Activated naive CD4-positive, alpha-beta T cell treated with anti-CD3 and anti-CD28 coated beads for 36 hours (primary cell): ENCODE results near the gene DNAJB12. TPM values are rescaled to one million over a fixed set of nuclear protein-coding genes. Genes with fewer than 3 reads are reported as not detected.
"Not testable (repeated sequence)": the region's sequence is repeated elsewhere in the genome, so short reads cannot be mapped to it uniquely, and the experiment has no call there.

Source experiments
- CTCF ChIA-PET: fragments of 350-600 bp; sonication (Branson Sonifier 250); formaldehyde crosslinking; loops from one replicate; lab custom pipeline; 2021; ENCODE audit warnings: antibody characterized with exemption; lab: Charles Lee
- DNase-seq: peaks from one replicate; pipeline ENCODE4 v3.0.0-alpha.2; 2020
- H3K27ac Mint-ChIP-seq: one replicate; pipeline ENCODE4 v1.8.0; 2021; ENCODE audit warnings: mild to moderate bottlenecking, mixed read lengths
- H3K27me3 Mint-ChIP-seq: one replicate; pipeline ENCODE4 v1.8.0; 2021; ENCODE audit warnings: low read depth, mixed read lengths
- H3K36me3 Mint-ChIP-seq: one replicate; pipeline ENCODE4 v1.8.0; 2021; ENCODE audit warnings: low read depth, mixed read lengths
- H3K4me1 Mint-ChIP-seq: one replicate; pipeline ENCODE4 v1.8.0; 2021; ENCODE audit warnings: low read depth, mixed read lengths
- H3K4me3 Mint-ChIP-seq: one replicate; pipeline ENCODE4 v1.8.0; 2021; ENCODE audit warnings: mild to moderate bottlenecking, moderate library complexity, mixed read lengths
- H3K9me3 Mint-ChIP-seq: one replicate; pipeline ENCODE4 v1.8.0; 2021; ENCODE audit warnings: mixed read lengths
- intact Hi-C: fragments of 100-400 bp; cut with micrococcal nuclease; formaldehyde crosslinking; loops from one replicate; pipeline ENCODE4 v1.15.1; 2023
- total RNA-seq, 2 experiments: library from RNA; stranded (reverse); gene quantifications; one replicate each; pipeline ENCODE4 v1.2.3, GENCODE V29; 2021

Gene DNAJB12
- total RNA-seq, 2 experiments from 2014 or later = 13.7 to 14.1 TPM

DNA sequence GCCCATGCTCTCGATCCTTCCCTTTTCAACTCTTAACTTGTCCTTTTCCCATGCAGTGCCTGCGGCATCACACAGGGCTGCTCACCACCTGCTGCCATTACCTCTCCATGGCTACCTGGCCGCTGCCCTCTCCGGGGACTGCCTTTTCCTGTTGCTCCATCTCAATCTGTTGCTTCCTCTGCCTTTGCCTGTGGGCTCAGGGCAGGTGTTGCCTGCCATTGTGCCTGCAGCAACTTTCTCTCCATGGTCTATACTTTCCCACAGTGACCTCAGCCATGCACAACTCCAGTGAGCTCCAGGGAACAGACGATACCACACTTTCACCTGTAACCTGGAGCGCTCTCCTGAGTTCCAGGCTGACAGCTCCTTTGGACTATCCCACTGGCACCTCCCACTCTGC lies 3.2 kb downstream of the DNAJB12 start:
- Mint-ChIP-seq H3K9me3 (no peaks in the 10 kb centered on the region), H3K4me3 (no peak overlapping the region), H3K27ac (no peak overlapping the region), H3K4me1 (peaks cover 37% of the 10 kb centered on the region), H3K36me3 (peaks cover 9% of the 10 kb centered on the region), H3K27me3 (no peaks in the 10 kb centered on the region)
- no peak for DNase-seq
- intact Hi-C loops = no loop called here
- CTCF ChIA-PET = interaction anchor here (0.5 to 5.6 kb wide), 3 partner anchors 14 to 303 kb away, joined by 3 to 20 read pairs (median 4); no protein-coding TSS in a partner anchor

DNA sequence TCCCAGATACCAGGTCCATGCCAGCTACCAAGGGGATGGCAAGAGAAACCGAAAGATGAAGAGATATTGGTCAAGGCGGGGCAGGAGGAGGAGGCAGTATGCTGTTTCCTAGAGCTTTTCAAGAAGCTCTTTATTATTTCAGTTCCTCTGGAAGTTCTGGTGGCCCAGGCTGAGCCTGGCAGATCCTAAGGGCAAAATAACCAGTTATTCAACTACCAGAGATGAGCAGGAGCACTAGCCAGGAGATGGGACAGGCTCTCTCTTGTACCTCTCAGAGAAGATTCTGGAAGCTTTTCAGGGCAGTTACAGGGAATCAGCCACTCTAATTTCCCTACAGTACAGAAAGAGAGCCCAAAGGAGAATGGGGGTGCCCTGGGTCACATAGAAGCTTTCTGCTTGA lies 5.3 kb downstream of the DNAJB12 start:
- Mint-ChIP-seq H3K36me3 (peaks cover 11% of the 10 kb centered on the region), H3K4me1 (peaks cover 35% of the 10 kb centered on the region), H3K27ac (no peak overlapping the region), H3K4me3 (no peak overlapping the region), H3K9me3 (no peaks in the 10 kb centered on the region), H3K27me3 (no peaks in the 10 kb centered on the region)
- DNase-seq = no peak
- CTCF ChIA-PET = interaction anchor here (1.3 to 5.6 kb wide), 4 partner anchors 8 to 15 kb away, joined by 4 to 20 read pairs (median 6); no protein-coding TSS in a partner anchor
- intact Hi-C loops = no loop called here

DNA sequence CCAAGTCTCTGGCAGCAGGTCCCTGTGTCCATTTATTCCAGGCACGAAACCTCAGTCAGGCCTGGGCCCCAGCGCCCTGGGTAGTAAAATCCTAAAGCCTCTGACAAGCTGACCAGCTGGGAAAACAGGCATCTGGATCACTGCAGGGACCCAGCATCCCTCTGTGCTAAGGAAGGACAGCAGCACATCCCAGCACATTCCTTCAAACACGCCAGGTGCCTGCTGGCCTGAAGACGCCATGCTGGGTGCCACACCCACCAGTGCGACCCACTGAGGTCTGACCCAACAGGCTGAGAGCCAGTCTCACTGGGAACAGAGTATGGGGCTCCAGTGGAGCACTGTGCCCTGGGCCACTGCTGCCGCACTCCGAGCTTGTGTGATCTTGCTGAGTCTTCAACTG lies 6.4 kb downstream of the DNAJB12 start:
- Mint-ChIP-seq H3K27ac (no peak overlapping the region), H3K36me3 (peaks cover 13% of the 10 kb centered on the region)
- CTCF ChIA-PET = interaction anchor here (1.1 to 5.6 kb wide), 3 partner anchors 11 to 299 kb away, joined by 4 to 20 read pairs (median 4); no protein-coding TSS in a partner anchor

DNA sequence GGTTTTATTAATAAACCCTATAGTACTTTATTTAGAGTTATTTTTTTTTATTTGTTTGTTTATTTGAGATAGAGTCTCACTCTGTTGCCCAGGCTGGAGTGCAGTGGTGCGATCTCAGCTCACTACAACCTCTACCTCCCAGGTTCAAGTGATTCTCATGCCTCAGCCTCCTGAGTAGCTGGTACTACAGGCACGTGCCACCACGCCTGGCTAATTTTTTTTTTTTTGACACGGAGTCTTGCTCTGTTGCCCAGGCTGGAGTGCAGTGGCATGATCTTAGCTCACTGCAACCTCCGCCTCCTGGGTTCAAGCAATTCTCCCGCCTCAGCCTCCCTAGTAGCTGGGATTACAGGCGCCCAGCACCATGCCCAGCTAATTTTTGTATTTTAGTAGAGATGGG lies 8.6 kb downstream of the DNAJB12 start:
- peaks cover 15% of the 10 kb centered on the region for H3K36me3 Mint-ChIP-seq
- H3K9me3 Mint-ChIP-seq, H3K27me3 Mint-ChIP-seq, intact Hi-C loops, H3K4me3 Mint-ChIP-seq, H3K27ac Mint-ChIP-seq, DNase-seq: not testable (repeated sequence)
- H3K4me1 Mint-ChIP-seq = peaks cover 11% of the 10 kb centered on the region
- CTCF ChIA-PET = interaction anchor here (0.8 kb wide), 1 partner anchor 117 kb away, joined by 5 read pairs; no protein-coding TSS in a partner anchor

More for the DNA sequence above, 6.4 kb downstream of the DNAJB12 start:
- DNase-seq = no peak
- Mint-ChIP-seq H3K27me3 (no peaks in the 10 kb centered on the region), H3K4me1 (peaks cover 32% of the 10 kb centered on the region), H3K4me3 (no peak overlapping the region), H3K9me3 (no peaks in the 10 kb centered on the region)
- intact Hi-C loops = no loop called here

DNA sequence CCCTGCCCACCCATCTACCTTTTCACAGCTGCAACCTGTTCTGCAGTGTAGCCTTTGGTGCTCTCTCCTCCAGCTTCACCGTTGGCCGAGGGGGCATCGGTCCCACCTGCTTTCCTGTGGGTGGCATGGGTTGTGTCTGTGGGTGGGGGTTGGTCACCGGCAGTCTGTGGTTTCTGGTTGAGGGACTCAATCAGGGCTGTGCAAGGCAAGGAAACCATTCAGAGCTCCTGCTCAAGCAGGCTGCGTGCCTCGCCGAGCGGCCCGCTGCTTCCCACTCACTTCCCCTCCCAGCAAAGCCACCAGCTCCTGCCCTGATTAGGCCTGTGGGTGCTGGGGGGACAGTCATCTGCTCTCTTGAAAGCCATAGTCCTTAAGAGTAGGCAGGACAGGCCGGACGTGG lies 9.8 kb downstream of the DNAJB12 start:
- no peaks in the 10 kb centered on the region for H3K27me3 Mint-ChIP-seq
- CTCF ChIA-PET = interaction anchor here (0.6 to 4.5 kb wide), 5 partner anchors 9 to 388 kb away, joined by 3 to 40 read pairs (median 5); no protein-coding TSS in a partner anchor
- intact Hi-C loops = no loop called here
- DNase-seq = no peak
- H3K4me3 Mint-ChIP-seq = no peak overlapping the region
- H3K27ac Mint-ChIP-seq = no peak overlapping the region
- no peaks in the 10 kb centered on the region for H3K9me3 Mint-ChIP-seq
- peaks cover 14% of the 10 kb centered on the region for H3K4me1 Mint-ChIP-seq
- peaks cover 21% of the 10 kb centered on the region for H3K36me3 Mint-ChIP-seq

DNA sequence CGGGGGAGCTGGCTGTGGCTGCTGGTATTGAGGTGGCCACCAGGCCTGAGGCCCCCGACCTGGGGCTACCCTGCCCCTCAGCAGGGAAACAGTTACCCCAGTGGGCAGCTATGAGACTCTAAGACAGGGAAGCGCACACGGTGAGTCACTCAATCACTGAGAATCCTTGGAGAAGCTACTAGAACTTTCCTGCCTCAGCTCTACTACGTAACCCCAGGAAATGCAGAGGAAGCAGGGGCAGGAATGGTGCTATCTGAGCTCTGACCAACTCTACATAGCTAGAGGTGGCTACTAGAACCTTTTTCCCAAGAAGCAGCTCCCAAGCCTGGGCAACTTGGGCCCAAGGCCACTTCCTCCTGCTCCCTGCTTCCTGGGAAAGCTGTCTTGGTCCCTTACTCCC lies 11.8 kb downstream of the DNAJB12 start:
- no peak for DNase-seq
- H3K27ac Mint-ChIP-seq = no peak overlapping the region
- intact Hi-C loops = no loop called here

DNA sequence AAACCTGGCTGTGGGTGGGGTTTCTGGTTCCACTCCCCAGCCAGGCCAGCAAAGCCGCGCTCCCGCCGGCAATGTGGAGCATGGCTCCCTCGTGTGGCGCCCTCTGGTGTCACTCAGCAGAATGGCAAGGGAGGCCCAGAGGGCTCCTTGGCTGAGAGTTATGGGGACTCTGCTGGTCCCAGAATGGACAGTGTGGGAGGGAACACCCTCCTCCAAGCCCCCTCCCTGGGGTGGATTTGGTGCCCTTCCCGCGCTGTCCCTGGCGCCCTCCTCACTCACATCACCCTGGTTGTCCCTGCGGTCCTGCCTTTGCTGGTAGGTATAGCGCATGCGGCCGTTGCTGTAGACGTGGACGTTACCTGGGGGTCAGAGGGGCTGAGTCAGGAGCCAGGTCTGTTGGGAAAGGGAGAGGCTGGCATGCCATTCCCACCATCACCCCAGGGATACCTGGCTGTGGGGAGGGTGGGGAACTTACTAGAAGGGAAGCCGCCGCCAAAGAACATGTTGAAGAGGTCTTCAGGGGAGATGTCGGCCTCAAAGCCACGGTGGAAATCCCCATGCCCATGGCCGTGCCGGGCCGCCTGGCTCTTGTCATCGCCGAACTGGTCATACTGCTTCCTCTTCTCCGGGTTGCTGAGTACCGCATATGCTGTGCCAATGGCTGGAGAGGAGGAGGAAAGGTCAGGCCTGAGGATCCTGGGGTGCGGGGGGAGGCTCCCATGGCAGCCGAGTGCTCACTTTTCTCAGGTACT lies 14.0 kb downstream of the DNAJB12 start:
- Mint-ChIP-seq H3K27ac (peak overlapping the region; percentile 18), H3K4me3 (no peak overlapping the region), H3K27me3 (no peaks in the 10 kb centered on the region), H3K36me3 (peaks cover 20% of the 10 kb centered on the region), H3K9me3 (no peaks in the 10 kb centered on the region), H3K4me1 (peaks cover 24% of the 10 kb centered on the region)
- CTCF ChIA-PET = interaction anchor here (0.8 to 7.4 kb wide), 21 partner anchors 9 to 292 kb away, joined by 3 to 83 read pairs (median 4); partner anchors contain the start of genes ANAPC16 and DNAJB12
- intact Hi-C loops = loop anchor here (1.0 kb wide), 1 partner anchor 292 kb away; no protein-coding TSS in a partner anchor
- DNase-seq = peak; percentile 84

More for the DNA sequence above, 11.8 kb downstream of the DNAJB12 start:
- CTCF ChIA-PET = interaction anchor here (0.9 to 4.5 kb wide), 6 partner anchors 7 to 446 kb away, joined by 3 to 40 read pairs (median 4); partner anchors contain the start of gene DNAJB12
- Mint-ChIP-seq H3K9me3 (no peaks in the 10 kb centered on the region), H3K36me3 (peaks cover 14% of the 10 kb centered on the region), H3K4me3 (no peak overlapping the region), H3K4me1 (peaks cover 8% of the 10 kb centered on the region), H3K27me3 (no peaks in the 10 kb centered on the region)

DNA sequence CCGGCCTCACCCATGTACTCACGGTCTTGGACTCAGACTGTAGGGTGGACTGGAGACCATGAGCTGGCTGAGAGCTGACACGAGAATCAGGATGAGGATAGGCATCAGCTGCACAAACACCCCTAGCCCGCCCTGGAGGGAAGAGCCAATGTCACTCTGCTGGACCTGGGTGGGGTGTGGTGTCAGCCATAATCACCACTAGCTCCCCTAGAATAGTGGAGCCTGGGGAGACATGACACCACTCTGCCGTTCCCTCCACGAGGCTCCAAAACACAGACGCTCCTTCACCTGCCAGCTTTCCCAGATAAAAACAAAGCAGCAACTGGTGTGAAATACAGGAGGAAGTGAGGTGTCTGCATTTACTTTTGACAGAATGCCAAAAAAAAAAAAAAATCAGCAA lies 16.5 kb downstream of the DNAJB12 start:
- peaks cover 44% of the 10 kb centered on the region for H3K4me1 Mint-ChIP-seq
- intact Hi-C loops = loop anchor here (5.0 kb wide), 1 partner anchor 381 kb away; no protein-coding TSS in a partner anchor
- no peaks in the 10 kb centered on the region for H3K27me3 Mint-ChIP-seq
- H3K36me3 Mint-ChIP-seq = peaks cover 29% of the 10 kb centered on the region
- no peaks in the 10 kb centered on the region for H3K9me3 Mint-ChIP-seq
- DNase-seq = no peak
- H3K27ac Mint-ChIP-seq = peak overlapping the region; percentile 50
- CTCF ChIA-PET = interaction anchor here (0.6 to 14.9 kb wide), 27 partner anchors 13 to 445 kb away, joined by 3 to 195 read pairs (median 7); partner anchors contain the start of genes ANAPC16, ASCC1 and DDIT4
- H3K4me3 Mint-ChIP-seq = no peak overlapping the region

DNA sequence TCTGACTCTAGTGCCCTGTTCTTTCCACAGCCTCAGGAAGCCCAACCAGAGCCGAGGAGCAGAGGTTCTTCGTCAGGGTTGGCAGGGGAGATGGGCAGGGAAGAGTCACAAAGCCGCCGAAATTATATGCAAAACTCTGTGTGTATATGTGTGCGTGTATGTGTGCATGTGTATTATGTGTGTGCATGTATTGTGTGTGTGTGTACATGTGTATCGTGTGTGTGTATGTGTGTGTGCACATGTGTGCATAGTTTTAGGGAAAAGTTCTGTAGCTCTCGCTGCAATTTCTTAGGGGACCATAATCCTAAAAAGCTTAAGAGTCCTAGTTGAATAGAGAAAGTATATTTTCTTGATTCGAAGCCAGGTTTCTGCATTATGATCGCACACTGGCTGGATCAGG lies 17.0 kb downstream of the DNAJB12 start:
- H3K4me3 Mint-ChIP-seq = no peak overlapping the region
- peaks cover 32% of the 10 kb centered on the region for H3K36me3 Mint-ChIP-seq
- H3K9me3 Mint-ChIP-seq = no peaks in the 10 kb centered on the region
- peak overlapping the region; percentile 100 for H3K27ac Mint-ChIP-seq
- CTCF ChIA-PET = interaction anchor here (0.5 to 14.9 kb wide), 46 partner anchors 13 to 485 kb away, joined by 3 to 195 read pairs (median 5); partner anchors contain the start of genes ANAPC16, ASCC1 and DDIT4
- intact Hi-C loops = loop anchor here (1.0 to 5.0 kb wide), 3 partner anchors 205 to 441 kb away; no protein-coding TSS in a partner anchor
- H3K27me3 Mint-ChIP-seq = no peaks in the 10 kb centered on the region
- DNase-seq = no peak
- peaks cover 49% of the 10 kb centered on the region for H3K4me1 Mint-ChIP-seq

DNA sequence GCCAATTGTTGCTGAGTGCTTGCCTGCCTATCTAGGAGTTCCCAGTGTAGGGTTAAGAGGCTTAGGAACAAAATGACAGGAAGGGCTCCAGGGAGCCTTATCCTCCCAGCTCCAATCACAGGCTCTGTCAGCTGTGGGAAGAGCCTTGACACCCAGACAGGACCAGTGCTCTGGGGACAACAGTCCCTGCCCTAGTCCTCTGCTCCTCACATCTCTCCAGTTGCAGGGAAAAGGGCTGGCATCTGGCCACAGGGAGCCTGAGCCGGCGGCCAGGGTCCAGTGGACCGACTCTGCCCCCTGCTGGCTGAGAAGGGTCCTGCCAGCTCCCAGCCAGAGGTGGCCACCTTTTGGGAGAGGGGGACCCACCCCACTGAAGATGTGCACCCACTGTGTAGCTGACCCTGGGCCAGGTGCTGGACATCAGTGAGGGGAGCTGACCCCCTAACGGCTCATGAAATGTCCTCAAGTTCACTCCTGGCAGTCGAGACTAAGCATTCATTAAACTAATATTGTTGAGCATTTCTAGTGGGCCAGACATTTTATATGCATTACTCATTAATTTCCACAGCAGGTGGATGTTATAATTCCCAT lies 17.6 kb downstream of the DNAJB12 start:
- CTCF ChIA-PET = interaction anchor here (0.5 to 14.9 kb wide), 47 partner anchors 14 to 484 kb away, joined by 3 to 195 read pairs (median 5); partner anchors contain the start of genes ANAPC16, ASCC1 and DDIT4
- Mint-ChIP-seq H3K36me3 (peaks cover 33% of the 10 kb centered on the region), H3K27me3 (no peaks in the 10 kb centered on the region), H3K9me3 (no peaks in the 10 kb centered on the region), H3K4me3 (no peak overlapping the region), H3K27ac (peak overlapping the region; percentile 100), H3K4me1 (peaks cover 52% of the 10 kb centered on the region)
- peak; percentile 79 for DNase-seq
- intact Hi-C loops = loop anchor here (1.0 to 5.0 kb wide), 3 partner anchors 205 to 441 kb away; no protein-coding TSS in a partner anchor

DNA sequence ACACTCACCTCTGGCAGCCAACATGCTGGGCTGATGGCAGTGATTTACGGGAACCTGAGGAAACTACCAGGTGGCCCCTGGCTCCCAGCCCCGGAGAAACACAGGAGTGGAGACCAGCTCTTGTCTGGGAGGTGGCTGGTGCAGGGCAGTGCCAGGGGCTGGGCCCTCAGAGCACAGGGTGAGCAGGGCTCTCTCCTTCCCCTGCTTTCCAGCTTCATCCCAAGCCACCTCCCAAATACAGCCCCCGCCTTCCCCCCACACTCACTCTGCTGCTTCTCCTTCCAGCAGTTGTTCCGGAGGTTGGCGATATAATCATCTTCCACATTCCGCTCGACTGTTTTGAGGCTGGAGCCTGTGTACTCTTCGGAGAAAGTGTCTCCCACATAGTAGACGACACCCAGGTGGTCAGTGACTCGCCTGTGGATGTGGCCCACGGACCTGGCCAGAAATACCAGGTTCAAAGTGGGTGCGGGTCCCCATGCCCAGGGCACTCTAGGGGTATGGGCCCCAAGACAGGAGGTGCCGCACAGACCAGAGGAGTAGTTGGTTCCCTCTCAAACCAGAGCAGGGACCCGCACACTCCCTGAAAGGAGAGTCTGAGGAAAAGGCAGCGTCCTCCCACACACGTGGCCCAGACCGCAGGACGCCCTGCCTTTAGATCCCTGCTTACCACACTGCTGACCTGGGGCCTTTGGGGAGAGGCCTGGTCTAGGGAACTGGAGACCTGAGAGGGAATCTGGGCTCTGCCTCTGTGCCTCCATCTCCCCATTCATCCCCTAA lies 18.3 kb downstream of the DNAJB12 start:
- Mint-ChIP-seq H3K4me1 (peaks cover 57% of the 10 kb centered on the region), H3K27me3 (no peaks in the 10 kb centered on the region), H3K36me3 (peaks cover 35% of the 10 kb centered on the region), H3K4me3 (no peak overlapping the region), H3K9me3 (no peaks in the 10 kb centered on the region), H3K27ac (peak overlapping the region; percentile 100)
- intact Hi-C loops = loop anchor here (1.0 to 5.0 kb wide), 3 partner anchors 204 to 440 kb away; no protein-coding TSS in a partner anchor
- CTCF ChIA-PET = interaction anchor here (0.6 to 14.9 kb wide), 38 partner anchors 7 to 441 kb away, joined by 3 to 195 read pairs (median 5); partner anchors contain the start of gene DDIT4
- DNase-seq = no peak
